GM12878 (cell line): ENCODE measurements around the gene SP2. TPM values are rescaled to one million over a fixed set of nuclear protein-coding genes. Genes with fewer than 3 reads are reported as not detected.

Source experiments
- ATAC-seq: fragments of 200-7000 bp; cut with Tn5 transposase; 3 replicates; pipeline ENCODE4 v1.9.1; 2020; ENCODE audit warnings: mild to moderate bottlenecking, moderate library complexity
- BruUV-seq: library from RNA; stranded (reverse); fragments of 400-500 nt; replicated peaks from 2 replicates; lab custom pipeline; 2021; lab: Mats Ljungman, UMichigan
- CTCF ChIA-PET: fragments of 300-600 bp; sonication (Branson Sonifier 250); formaldehyde crosslinking; extraction: SDS; loops from one replicate; lab custom pipeline; 2021; ENCODE audit warnings: inconsistent platforms; lab: Yijun Ruan, JAX
- POLR2A ChIA-PET: fragments of 350-600 bp; formaldehyde crosslinking; extraction: SDS; loops from one replicate; lab custom pipeline; 2021; ENCODE audit warnings: inconsistent platforms; lab: Charles Lee
- RAD21 ChIA-PET: fragments of 300-600 bp; sonication (Branson Sonifier 250); formaldehyde crosslinking; loops from one replicate; lab custom pipeline; 2023; ENCODE audit warnings: antibody characterized with exemption; ENCODE audit not compliant: unreplicated experiment; lab: Charles Lee
- SMC1A ChIA-PET: fragments of 300-600 bp; sonication (Branson Sonifier 250); formaldehyde crosslinking; loops from one replicate; lab custom pipeline; 2023; ENCODE audit not compliant: unreplicated experiment, uncharacterized antibody; lab: Charles Lee
- DNase-seq: peaks from one replicate; pipeline ENCODE4 v3.0.0-alpha.2; 2011; ENCODE audit warnings: low read depth, low spot score
- FAIRE-seq: peaks from 3 replicates; lab custom pipeline; 2011; peaks lifted over from hg19 to GRCh38; lab: Jason Lieb, UNC
- H2AFZ ChIP-seq: 2 replicates; pipeline ENCODE4 v1.6.0; 2011; ENCODE audit warnings: low read depth, low read length, control low read depth; ENCODE audit not compliant: control insufficient read depth
- H3K27ac ChIP-seq: 2 replicates; pipeline ENCODE4 v1.5.1; 2011; ENCODE audit warnings: control low read depth; ENCODE audit not compliant: control insufficient read depth, insufficient read depth
- H3K27me3 ChIP-seq, 2 experiments: replicated peaks in 1 of 2; 2 replicates each; pipeline versions ENCODE4 v1.6.0 to v1.6.1; 2011; ENCODE audit warnings: low read length in 1 of 2; ENCODE audit not compliant: control insufficient read depth in 2 of 2, insufficient read depth in 2 of 2
- H3K36me3 ChIP-seq, 2 experiments: 2 replicates each; pipeline ENCODE4 v1.5.1; 2011; ENCODE audit warnings: low read length in 1 of 2; ENCODE audit not compliant: control insufficient read depth in 2 of 2, insufficient read depth in 2 of 2
- H3K4me1 ChIP-seq: 2 replicates; pipeline ENCODE4 v1.6.1; 2011; ENCODE audit warnings: mild to moderate bottlenecking, low read length, moderate library complexity, mixed read lengths; ENCODE audit not compliant: control insufficient read depth, insufficient read depth
- H3K4me2 ChIP-seq: 2 replicates; pipeline ENCODE4 v1.6.0; 2011; ENCODE audit warnings: control low read depth; ENCODE audit not compliant: control insufficient read depth, insufficient read depth
- H3K4me3 ChIP-seq: fragments of 200-600 bp; sonication (generic); 2 replicates; pipeline ENCODE4 v1.5.1; 2016
- H3K79me2 ChIP-seq: 2 replicates; pipeline ENCODE4 v1.6.0; 2011; ENCODE audit warnings: low read length; ENCODE audit not compliant: control insufficient read depth, insufficient read depth
- H3K9ac ChIP-seq: 2 replicates; pipeline ENCODE4 v1.8.0; 2011; ENCODE audit warnings: low read length, control low read depth, mixed read lengths; ENCODE audit not compliant: control insufficient read depth, insufficient read depth
- H3K9me3 ChIP-seq: replicated peaks from 3 replicates; pipeline ENCODE4 v1.5.1; 2011; ENCODE audit warnings: mild to moderate bottlenecking, low read length; ENCODE audit not compliant: control insufficient read depth, insufficient read depth
- H4K20me1 ChIP-seq: 2 replicates; pipeline ENCODE4 v1.6.0; 2011; ENCODE audit not compliant: control insufficient read depth, insufficient read depth
- CREM ChIP-seq: IDR thresholded peaks from 2 replicates; pipeline ENCODE4 v1.6.1; 2014; ENCODE audit warnings: antibody characterized with exemption, low read depth
- ESRRA ChIP-seq: IDR thresholded peaks from 2 replicates; pipeline ENCODE4 v1.6.1; 2012; ENCODE audit warnings: mild to moderate bottlenecking, low read length, improper control_type of control experiment
- HDAC6 ChIP-seq: fragments of 200-600 bp; sonication (generic); IDR thresholded peaks from one replicate; pipeline ENCODE4 v1.8.0; 2017; ENCODE audit warnings: antibody characterized with exemption; ENCODE audit not compliant: unreplicated experiment
- HSF1 ChIP-seq: fragments of 150-350 bp; IDR thresholded peaks from 2 replicates; pipeline ENCODE4 v1.6.1; 2014; ENCODE audit warnings: mild to moderate bottlenecking, low read depth, low read length
- KLF5 ChIP-seq: fragments of 450-650 bp; IDR thresholded peaks from 2 replicates; pipeline ENCODE4 v1.6.1; 2014; ENCODE audit warnings: mild to moderate bottlenecking; ENCODE audit not compliant: partially characterized antibody
- WGBS: methylation state at CpG from one replicate; pipeline ENCODE4 v1.1.6; 2016; ENCODE audit warnings: low lambda C conversion rate; ENCODE audit not compliant: insufficient replicate concordance, insufficient coverage; ENCODE audit errors: missing lambda C conversion rate; 5-methylcytosine and 5-hydroxymethylcytosine counted together
- in situ Hi-C: fragments of 300-500 bp; cut with MboI; formaldehyde crosslinking; loops from 9 replicates; pipeline ENCODE4 v1.14.3; 2018; ENCODE audit warnings: mixed read lengths
- intact Hi-C: fragments of 100-400 bp; cut with micrococcal nuclease; formaldehyde crosslinking; loops from one replicate; pipeline ENCODE4 v1.14.2; 2022; ENCODE audit not compliant: unreplicated experiment
- polyA plus RNA-seq, 11 experiments: library from polyadenylated mRNA; depleted of rRNA in 4 of 11; unstranded in 6 of 11; stranded (reverse) in 5 of 11; fragments of >200 nt; fragmentation: Nextera tagmentation in 4 of 11; fragmentation: Illumina TruSeq in 1 of 11; extraction: Ambion mirVana in 4 of 11; extraction: Trizol in 1 of 11; gene quantifications; 1 replicate in 1 of 11; 2 replicates in 10 of 11; pipeline versions ENCODE4 v1.2.1 to v1.2.3, GENCODE V29; 2011 to 2016; ENCODE audit warnings: inconsistent platforms in 2 of 11, missing spikeins in 2 of 11, low read depth in 1 of 11
- total RNA-seq, 4 experiments: library from RNA; depleted of rRNA in 3 of 4; stranded (reverse); fragments of >200 nt in 3 of 4; fragmentation: Illumina TruSeq in 1 of 4; extraction: Trizol in 1 of 4; gene quantifications; 2 replicates each; pipeline versions ENCODE4 v1.2.1 to v1.2.3, GENCODE V29; 2013 to 2021
- TF ChIP-seq, protein P1 (sequence below): fragments of 450-650 bp; conservative IDR thresholded peaks from 2 replicates; pipeline ENCODE4 v1.6.1; 2017; ENCODE audit warnings: mild to moderate bottlenecking, moderate library complexity

SP2 gene
- total and polyA plus RNA-seq, 10 of the 15 experiments (the other 5 are each of a cell fraction or from before 2014, with no cell fraction given), result 1.2 to 19.1 (median 4.8) TPM

- CTCF ChIA-PET, result interaction anchor here (3.6 to 8.1 kb wide), 3 partner anchors 9 to 56 kb away, joined by 15 to 105 read pairs (median 30); partner anchors contain the start of genes CDK5RAP3 and PNPO
- SMC1A ChIA-PET, result interaction anchor here (1.0 to 4.3 kb wide), 4 partner anchors 9 to 15 kb away, joined by 3 to 23 read pairs (median 4); partner anchors contain the start of gene CDK5RAP3
- FAIRE-seq (no peak), DNase-seq (no peak), ATAC-seq (no peak)
- Histone ChIP-seq H2AFZ (no peak overlapping the region), H3K4me1 (no peaks in the 10 kb centered on the region), H3K9ac (no peak overlapping the region), H3K27ac (no peak overlapping the region), H3K36me3 (no peaks in the 10 kb centered on the region), H3K27me3 (no peaks in the 10 kb centered on the region), H3K79me2 (no peaks in the 10 kb centered on the region), H3K4me3 (no peak overlapping the region), H3K9me3 (no peaks in the 10 kb centered on the region), H3K4me2 (no peak overlapping the region), H4K20me1 (no peaks in the 10 kb centered on the region)
- TF ChIP-seq HDAC6 (no peak), ESRRA (no peak), CREM (no peak), KLF5 (no peak), HSF1 (no peak)
- TF ChIP-seq, protein P1, sequence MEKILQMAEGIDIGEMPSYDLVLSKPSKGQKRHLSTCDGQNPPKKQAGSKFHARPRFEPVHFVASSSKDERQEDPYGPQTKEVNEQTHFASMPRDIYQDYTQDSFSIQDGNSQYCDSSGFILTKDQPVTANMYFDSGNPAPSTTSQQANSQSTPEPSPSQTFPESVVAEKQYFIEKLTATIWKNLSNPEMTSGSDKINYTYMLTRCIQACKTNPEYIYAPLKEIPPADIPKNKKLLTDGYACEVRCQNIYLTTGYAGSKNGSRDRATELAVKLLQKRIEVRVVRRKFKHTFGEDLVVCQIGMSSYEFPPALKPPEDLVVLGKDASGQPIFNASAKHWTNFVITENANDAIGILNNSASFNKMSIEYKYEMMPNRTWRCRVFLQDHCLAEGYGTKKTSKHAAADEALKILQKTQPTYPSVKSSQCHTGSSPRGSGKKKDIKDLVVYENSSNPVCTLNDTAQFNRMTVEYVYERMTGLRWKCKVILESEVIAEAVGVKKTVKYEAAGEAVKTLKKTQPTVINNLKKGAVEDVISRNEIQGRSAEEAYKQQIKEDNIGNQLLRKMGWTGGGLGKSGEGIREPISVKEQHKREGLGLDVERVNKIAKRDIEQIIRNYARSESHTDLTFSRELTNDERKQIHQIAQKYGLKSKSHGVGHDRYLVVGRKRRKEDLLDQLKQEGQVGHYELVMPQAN, result no peak
- BruUV-seq, result no TSS peak
- 69% methylated on average over 6 of the region's 6 CpGs for WGBS
- POLR2A ChIA-PET, result interaction anchor here (1.0 kb wide), 1 partner anchor 10 kb away, joined by 3 read pairs; no protein-coding TSS in a partner anchor
- intact Hi-C loops, result no loop called here
- RAD21 ChIA-PET, result interaction anchor here (1.4 kb wide), 1 partner anchor 9 kb away, joined by 3 read pairs; the partner anchor contains the start of gene CDK5RAP3
- in situ Hi-C loops, result no loop called here
These were observed 65.4 kb downstream of the SP2 start for GRCh38 chr17:47961406-47961805.
